Right ventricle myocardium inferior (tissue), 1 donor: ENCODE results near the gene PER2. TPM values are rescaled to one million over a fixed set of nuclear protein-coding genes. Genes with fewer than 3 reads are reported as not detected.

ENCODE experiments used
- ATAC-seq: fragments of 200-7000 bp; cut with Tn5 transposase; one replicate; pipeline ENCODE4 v1.9.1; 2020; ENCODE audit warnings: mild to moderate bottlenecking, moderate library complexity
- DNase-seq: peaks from one replicate; pipeline ENCODE4 v3.0.0; 2021; ENCODE audit errors: missing footprints
- intact Hi-C: fragments of 100-400 bp; cut with DNase I; formaldehyde crosslinking; loops from one replicate; pipeline ENCODE4 v1.11.0; 2022
- total RNA-seq: library from RNA; stranded (reverse); fragmentation: NEBNext Ultra II Directional; extraction: Animal tissue kit (Norgen Biotek cat#: 25700); gene quantifications from one replicate; pipeline ENCODE4 v1.2.1, GENCODE V29; 2021
- donor health status: DM: no; HTN: yes; CAD: no; lungs with severe emphysema.

The PER2 gene
- total RNA-seq, 1 donor from 2014 or later: 4.7 TPM

DNA sequence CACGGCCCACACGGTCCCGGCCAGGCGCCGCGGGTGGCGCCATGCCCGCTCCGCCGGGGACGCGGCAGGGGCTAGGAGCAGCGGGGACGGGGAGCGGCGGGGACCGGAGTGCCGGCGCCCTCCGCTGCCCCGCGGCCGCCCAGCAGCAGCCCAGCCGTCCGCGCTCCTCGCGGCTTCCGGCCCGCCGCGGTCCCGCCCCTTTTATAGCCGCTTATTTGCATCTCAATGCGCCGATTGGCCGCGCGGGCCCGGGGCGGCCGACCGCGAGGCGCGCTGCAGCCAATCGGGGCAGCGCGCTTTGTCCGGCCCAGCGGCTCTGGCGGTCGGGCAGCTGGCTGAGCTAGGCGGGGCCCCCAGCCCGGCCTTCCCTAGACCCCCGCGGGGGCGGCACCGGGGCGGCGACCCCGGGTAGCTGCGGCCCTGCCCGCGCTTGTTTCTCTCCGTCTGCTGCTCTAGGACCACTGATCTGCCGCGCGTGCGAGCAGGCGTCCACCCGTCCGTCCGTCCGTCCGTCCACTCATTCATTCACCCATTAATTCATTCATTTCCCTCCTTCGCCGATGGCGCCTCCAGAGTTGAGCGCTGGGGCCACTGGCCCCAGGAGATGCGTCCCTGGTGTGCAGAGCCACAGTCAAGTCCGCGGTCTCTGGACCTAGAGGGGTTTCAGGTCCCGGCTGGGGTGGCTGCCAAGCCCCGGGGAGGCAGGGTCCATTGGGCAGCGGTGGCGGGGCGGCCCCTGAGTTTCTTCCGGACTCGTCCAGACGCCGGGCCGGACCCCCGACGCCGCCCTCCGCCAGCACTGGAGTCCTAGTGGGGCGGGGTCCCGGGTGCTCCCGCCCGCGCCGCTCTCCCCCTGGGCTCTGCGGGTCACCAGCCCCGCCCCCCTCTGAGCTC lies 48.3 kb downstream of the PER2 start, which contains the start of gene HES6:
Gene HES6 (minus strand): TSS at position 176 of the 894 bp plus-strand sequence. CDS start 133 bp downstream, at position 43.
- DNase-seq: peak; percentile 96
- intact Hi-C loops: loop anchor here (5.0 kb wide), 1 partner anchor 383 kb away; the partner anchor contains the start of gene RAMP1
- peak; percentile 90 for ATAC-seq

DNA sequence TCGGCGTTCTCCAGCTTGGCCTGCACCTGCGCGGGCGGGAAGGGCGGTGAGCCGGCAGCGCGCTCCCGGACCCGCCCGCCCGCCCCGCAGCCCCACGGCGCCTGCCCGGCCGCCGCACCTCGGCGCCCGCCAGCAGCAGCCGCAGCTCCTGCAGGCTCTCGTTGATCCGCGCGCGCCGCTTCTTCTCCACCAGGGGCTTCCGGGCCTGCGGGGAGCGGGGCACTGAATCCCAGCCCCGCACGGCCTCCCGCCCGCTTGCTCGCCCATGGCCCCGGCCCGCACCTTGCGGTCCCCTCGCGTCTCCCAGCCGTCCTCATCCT lies 48.9 kb downstream of the PER2 start:
- peak; percentile 79 for DNase-seq
- intact Hi-C loops: no loop called here
- ATAC-seq: no peak

DNA sequence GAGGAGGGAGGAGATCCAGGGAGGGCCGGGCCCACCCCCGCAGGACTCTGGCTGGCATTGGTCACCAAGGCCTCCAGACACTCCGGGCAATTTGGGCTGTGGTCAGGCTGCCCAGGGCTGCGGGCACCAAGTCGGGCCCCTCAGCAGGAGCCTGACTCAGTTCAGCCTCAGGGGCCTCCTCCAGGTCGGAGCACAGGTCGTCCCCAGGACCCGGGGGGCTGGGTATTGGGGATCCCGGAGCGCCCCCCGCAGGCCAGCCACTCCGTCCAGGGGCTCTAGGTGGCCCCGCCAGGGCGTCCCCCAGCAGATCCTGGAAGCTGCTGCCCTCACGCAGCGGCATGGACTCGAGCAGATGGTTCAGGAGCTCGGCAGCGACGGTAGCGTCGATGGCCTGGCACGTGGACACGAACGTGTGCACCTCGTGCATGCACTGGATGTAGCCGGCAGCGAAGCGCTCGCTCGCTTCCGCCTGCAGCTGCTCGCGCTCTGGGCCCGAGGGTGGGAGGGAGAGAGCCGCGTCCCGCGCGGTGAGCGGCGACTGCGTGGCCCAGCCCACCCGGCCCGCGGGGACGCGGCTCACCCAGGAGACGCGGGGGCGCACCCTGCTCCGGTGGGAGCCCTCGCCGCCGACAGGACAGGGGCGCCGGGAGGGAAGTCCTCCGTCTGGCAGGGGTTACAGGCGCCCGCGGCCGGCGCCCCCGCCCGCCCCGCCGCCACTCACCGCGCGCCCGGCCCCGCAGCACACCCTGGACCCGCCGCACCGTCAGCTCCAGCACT lies 49.5 kb downstream of the PER2 start:
- DNase-seq (no peak), ATAC-seq (no peak)
- intact Hi-C loops: no loop called here

DNA sequence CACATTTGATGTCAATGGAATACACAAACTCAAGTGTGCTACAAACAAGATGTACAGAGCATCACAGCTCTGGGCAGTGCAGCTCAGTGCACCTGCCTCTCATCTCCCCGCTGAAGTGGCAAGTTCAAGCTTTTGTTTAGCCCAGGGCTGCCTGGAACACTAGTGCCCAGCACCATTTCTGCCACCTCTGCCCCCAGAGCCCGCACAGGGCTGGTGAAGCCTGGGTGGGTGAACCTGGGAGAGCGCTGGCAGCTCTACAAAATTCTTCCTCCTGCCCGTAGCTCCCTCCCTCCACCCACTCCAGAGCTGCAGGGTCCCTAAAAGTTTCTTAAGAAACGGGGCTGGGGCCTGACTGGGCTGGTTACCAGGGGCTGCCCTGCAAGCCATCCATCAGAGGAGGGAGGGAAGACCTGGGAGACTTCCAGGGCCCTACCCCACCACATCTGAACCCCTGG lies 50.1 kb downstream of the PER2 start:
- DNase-seq (no peak), ATAC-seq (no peak)
- intact Hi-C loops: no loop called here

DNA sequence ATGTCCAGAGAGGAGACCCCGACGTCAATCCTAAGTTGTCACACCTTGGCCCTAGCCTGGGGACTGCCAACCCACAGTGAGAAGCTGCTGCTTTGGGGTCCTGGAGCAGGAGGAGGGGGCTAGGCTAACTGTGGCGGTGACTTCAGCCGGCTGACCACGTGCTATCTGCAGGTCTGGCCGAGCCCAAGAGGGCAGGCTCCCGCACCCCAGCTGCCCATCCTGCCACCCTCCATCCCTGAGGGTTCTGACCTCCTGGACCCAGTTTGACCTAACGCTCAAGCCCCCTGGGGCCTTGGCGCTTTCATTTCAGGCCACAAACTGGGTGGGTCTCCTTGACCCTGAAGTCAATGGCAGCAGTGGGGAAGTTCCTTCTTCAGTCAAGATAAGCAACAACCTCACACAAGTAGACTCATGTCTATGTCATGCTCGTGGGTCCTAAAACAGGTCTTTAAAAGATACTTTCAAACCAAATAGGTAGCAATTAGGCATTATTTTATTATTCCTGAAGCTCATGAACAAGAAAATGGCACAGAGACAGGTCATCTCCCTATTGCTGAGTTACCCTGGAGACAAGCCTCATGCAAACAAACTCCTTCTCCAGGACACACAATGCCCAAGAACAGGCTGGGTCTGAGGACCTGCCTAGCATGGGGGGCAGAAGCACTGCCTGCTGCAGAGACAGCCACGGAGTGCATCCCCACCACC lies 50.8 kb downstream of the PER2 start:
- DNase-seq (no peak), ATAC-seq (no peak)
- intact Hi-C loops: no loop called here

DNA sequence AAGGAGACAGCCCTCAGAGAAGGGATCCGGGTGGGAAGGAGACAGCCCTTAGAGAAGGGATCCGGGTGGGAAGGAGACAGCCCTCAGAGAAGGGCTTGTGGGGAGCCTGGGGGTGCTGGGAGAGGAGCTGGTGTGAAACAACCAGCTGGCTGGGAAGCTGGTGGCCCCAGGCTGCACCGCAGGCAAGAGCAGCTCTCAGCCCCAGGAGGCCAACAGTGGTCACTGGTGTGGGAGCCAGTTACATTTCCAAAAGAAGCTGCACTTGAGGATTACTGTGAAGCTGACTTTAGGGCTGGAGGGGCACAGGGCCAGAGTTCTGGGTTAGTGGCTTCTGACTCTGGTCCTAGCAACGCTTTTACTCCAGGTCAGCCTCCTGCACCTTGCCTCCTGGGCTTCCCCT lies 51.8 kb downstream of the PER2 start:
- intact Hi-C loops: no loop called here
- no peak for DNase-seq
- ATAC-seq: no peak

DNA sequence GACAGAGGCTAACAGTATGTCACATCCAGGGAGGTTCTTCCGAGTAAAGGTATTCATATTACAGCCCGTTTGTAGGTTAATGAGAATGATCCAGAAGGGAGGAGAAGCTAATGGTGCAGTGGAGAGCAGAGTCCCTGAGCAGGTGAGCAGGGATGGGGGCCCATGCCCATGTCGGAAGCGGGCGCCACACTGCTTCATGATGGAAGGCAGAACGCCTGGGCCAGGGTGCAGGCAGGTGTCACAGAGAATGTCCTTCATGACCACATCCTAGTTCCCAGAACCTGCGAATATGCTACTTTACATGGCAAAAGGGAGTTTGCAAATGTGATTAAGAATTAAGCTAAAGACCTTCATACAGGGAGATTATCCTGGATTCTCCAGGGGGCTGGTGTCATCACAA lies 52.6 kb downstream of the PER2 start:
- ATAC-seq (no peak), DNase-seq (no peak)
- intact Hi-C loops: no loop called here

DNA sequence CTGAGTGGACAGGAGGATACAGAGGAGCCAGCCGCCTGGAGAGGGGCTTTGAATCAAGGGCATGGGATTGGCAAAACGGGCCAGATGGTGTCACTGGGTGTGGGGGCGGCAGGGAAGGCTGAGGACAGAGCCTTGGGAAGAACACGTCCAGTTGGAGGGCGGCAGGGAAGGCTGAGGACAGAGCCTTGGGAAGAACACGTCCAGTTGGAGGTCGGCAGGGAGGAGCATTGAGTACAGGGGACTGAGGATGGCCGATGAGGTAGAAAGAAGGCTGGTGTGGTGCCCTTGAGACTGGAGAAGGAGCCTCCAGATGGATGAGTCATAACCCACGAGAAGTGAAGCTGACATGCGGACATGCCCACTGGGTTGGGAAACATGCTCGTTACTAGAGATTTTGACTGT lies 53.1 kb downstream of the PER2 start:
- DNase-seq: no peak
- no peak for ATAC-seq
- intact Hi-C loops: no loop called here

DNA sequence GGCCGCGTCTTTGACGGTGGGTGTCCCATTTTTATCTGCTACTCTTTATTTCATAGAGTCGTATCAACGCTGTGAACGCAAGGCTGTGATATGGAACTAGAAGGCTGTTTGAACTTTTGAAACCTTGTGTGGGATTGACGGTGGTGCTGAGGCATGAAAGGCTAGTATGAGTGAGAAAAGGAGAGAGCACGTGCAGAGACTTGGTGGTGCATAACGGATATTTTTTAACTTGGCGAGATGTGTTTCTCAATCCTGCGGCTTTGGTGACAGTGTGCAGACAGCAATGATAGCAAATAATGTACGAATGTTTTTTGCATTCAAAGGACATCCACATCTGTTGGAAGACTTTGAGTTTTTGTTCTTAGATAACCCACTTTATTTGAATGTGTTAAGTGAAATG lies 54.8 kb downstream of the PER2 start:
- ATAC-seq: no peak
- no peak for DNase-seq
- intact Hi-C loops: no loop called here

DNA sequence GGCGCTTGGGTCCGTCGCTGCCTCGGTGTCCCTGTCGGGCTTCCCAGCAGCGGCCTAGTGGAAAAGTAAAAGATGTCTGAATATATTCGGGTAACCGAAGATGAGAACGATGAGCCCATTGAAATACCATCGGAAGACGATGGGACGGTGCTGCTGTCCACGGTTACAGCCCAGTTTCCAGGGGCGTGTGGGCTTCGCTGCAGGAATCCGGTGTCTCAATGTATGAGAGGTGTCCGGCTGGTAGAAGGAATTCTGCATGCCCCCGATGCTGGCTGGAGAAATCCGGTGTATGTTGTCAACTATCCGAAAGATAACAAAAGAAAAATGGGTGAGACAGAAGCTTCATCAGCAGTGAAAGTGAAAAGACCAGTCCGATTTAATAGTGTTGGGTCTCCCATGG lies 56.6 kb downstream of the PER2 start:
- intact Hi-C loops: no loop called here
- no peak for DNase-seq
- ATAC-seq: no peak

DNA sequence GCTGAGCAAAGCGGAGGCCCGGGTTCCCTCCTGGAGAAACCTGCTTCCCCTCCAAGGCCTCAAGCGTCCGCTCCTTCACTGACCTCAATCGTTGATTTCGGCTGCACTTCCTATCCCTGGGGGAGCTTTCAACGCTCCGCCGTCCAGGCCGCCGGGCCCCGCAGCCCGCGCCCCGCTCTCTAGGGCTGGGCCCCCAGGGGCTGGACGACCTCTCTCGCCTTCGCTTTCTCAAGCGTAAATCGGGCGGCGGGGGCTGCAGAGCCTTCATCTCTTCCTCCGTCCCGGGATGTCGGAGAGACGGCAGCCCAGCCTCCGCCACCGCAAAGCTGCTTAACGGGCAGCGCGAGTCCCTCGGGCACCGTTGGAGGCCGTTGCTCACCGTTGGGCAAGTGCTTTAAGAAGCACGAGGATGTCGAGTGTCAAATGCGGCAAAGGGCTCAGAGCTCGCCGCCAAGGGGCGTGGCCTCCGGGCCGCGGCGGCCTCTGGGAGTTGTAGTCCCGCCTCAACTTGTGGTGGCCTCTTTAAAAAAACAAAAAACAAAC lies 57.1 kb downstream of the PER2 start:
- ATAC-seq (peak; percentile 73), DNase-seq (peak; percentile 92)
- intact Hi-C loops: no loop called here

DNA sequence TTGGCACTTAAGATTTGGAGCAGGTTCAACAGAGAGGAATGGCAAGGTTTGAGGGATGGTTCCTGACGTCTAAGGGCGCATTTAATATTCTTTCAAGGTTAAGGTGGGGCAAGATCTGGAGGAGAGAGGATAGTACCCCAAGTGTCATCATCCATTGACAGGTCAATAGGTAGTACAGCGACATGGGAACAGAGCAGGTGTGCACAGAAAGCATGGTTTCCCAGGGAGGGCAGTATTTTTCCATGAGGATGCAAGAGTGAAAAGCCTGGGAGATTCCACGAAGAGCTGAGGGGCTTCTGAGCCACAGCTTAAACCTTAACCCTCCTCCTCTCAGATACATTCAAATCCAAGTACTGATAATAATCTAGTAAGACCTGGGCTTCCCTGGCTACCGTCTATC lies 57.7 kb downstream of the PER2 start:
- intact Hi-C loops: no loop called here
- ATAC-seq (no peak), DNase-seq (no peak)

DNA sequence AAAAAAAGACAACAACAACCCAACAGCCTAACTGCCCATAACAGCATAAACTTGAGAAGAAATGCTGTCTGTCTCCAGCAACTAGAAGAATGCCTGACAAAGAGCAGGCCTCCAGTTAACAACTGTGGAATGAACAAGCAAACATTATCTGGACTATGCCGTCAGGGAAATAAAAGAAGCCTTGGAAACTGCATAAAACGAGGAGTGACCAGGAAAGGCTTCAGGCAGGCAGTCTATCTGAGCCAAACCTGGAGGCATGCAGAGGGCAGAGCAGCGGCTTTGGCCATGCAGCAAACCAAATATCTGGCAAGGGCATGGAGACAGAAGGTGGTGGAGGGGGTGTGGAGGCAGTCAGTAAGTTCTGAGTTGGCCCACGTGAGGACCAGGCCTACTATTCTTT lies 59.7 kb downstream of the PER2 start:
- ATAC-seq (no peak), DNase-seq (no peak)
- intact Hi-C loops: no loop called here

DNA sequence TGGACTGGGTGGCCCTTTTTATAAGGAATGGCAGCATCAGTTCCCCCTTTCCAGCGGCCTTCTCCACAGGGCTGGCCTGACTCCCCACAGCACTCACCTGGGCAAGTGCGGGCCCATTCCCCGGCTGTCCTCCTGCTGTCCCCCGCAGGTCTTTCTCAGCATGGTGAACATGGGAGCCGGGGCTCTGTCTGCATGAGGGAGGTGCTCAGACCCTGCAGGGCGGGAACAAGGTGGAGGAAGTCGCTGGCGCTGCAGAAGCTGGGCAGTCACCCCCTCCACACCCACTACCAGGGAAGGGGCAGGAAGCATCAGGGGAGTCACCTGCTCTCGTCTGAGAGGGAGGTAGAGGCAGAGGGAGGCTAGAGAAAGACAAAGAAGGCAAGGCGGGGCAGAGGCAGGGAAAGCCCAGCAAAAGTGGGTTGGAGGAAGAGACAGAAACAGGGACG lies 60.8 kb downstream of the PER2 start:
- DNase-seq (no peak), ATAC-seq (no peak)
- intact Hi-C loops: no loop called here

DNA sequence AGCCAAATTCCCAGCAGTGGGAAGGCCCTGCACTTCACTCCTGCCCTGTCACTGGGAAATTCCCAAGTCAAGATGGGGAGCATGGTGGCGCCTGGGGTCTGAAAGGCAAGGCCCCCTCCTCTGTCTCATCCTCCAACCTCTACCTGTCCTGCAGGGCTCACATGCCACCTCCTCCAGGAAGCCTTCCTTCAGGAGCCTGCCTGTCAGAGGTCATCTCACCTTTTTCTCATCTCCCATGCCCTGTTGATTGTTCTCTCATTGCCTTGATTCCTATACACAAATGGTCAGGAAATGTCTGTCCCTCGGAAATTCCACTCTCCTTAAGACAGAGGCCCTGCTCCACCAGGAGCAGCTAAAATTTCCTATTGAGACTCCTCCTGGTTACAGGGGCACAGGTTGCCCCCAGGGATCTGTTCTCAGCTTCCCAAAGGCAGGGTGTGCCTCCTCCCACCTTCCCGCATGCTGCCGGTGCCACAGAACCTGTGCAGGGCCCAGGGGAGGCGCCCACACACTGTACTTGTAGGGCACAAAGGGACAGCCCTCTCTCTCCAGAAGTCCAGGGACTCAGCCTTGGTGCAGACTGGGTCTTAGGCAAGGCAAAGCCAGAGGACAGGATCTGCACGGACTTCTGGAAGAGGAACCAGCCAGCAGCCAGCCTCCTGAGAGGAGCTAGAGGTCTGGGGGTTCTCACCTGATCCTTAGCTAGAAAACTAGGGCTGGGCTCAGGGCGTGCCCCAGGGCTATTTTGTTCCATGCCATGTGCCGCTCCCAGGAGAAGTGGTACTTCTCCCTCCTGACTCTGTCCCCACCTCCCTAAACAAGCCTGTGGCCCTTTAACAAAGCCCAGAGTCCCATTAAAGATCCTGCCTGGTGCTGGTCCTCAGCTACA lies 61.5 kb downstream of the PER2 start:
- no peak for ATAC-seq
- DNase-seq: no peak
- intact Hi-C loops: no loop called here

DNA sequence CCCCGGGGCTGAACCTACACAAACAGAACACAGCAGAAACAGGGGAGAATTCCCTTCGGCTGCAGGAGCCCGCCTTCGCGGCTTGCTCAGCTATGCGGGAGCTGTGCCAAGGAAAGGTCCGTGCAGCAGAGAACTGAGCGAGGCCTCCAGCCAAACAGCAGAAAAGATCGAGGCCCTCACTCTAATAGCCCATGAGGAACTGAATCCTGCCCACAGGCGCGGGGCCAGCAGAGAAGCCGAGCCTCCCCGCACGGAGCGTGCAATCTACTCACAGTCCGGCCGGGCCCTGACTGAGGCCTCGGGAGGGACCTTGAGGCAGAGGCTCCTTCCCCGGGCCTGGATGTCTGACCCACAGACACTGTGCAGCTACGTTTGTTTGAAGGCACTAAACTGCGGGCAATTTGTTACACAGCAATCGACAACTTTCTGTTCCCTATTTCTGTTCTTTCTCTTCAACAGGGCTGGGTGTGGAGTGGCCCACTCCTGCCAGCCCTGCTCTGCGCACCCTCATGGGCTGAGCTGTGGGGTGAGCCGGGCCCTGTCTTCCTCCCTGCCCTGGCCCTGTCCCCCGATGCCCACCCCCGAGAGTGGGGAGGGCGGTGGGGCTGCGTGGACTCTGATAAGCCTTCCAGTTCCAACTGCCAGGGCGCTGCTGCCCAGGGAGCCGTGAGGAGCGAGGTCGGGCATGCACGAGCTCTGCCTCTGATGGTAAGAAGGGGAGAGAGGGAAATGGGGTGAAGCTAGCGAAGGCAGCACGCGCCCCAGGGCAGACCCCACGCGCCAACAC lies 62.3 kb downstream of the PER2 start:
- intact Hi-C loops: no loop called here
- peak; percentile 57 for ATAC-seq
- no peak for DNase-seq

DNA sequence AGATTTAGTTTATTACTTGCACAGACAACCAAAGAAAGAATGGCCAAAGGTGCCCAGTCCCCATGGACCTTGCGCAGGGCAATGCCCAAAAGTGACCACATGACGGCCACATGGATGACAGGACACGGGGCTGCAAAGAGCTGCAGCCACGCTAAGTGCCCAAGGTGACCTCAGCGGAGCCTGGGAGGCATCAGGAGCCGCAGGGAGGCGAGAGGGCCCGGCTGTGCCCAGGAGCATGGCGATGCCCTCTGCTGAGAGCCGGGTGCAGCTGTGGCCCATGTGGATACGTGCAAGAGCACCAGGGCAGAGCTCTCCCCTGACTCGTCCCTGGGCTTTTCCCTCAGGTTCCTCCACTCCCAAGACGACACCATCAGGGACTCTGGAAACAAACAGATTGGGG lies 63.3 kb downstream of the PER2 start:
- intact Hi-C loops: no loop called here
- ATAC-seq: no peak
- no peak for DNase-seq
